Loucy (cell line): Measurements from ENCODE around the gene XRCC4.

ENCODE experiments used
- CTCF ChIP-seq: fragments of 200-600 bp; sonication (generic); conservative IDR thresholded peaks from 2 replicates; pipeline ENCODE4 v1.5.1; 2014; ENCODE audit warnings: mild to moderate bottlenecking, antibody characterized with exemption, low read length
- EZH2phosphoT487 ChIP-seq: fragments of 200-600 bp; IDR thresholded peaks from 2 replicates; pipeline ENCODE4 v1.6.1; 2018; ENCODE audit warnings: antibody characterized with exemption, mild to moderate bottlenecking, moderate library complexity, borderline replicate concordance

GRCh38 chr5:83363886-83364275, 286.5 kb downstream of the XRCC4 start:
- no peak for TF ChIP-seq CTCF
- no peak for TF ChIP-seq EZH2phosphoT487
